DMS153 treated with DMSO at 0.1 percent for 48 hours (cell line): ENCODE data around the gene IRX1.

Experiments
- DNase-seq: peaks from one replicate; lab custom pipeline; 2025; ENCODE audit not compliant: unreplicated experiment; lab: John Stamatoyannopoulos, UW

The IRX1 gene

GRCh38 chr5:3600106-3601060 is 4.8 kb downstream of the IRX1 start:
- no peak for DNase-seq

- no peak for DNase-seq
Observed at GRCh38 chr5:3601061-3601710, 5.6 kb downstream of the IRX1 start.

GRCh38 chr5:3601911-3602782 is 6.5 kb downstream of the IRX1 start:
- no peak for DNase-seq

DNA sequence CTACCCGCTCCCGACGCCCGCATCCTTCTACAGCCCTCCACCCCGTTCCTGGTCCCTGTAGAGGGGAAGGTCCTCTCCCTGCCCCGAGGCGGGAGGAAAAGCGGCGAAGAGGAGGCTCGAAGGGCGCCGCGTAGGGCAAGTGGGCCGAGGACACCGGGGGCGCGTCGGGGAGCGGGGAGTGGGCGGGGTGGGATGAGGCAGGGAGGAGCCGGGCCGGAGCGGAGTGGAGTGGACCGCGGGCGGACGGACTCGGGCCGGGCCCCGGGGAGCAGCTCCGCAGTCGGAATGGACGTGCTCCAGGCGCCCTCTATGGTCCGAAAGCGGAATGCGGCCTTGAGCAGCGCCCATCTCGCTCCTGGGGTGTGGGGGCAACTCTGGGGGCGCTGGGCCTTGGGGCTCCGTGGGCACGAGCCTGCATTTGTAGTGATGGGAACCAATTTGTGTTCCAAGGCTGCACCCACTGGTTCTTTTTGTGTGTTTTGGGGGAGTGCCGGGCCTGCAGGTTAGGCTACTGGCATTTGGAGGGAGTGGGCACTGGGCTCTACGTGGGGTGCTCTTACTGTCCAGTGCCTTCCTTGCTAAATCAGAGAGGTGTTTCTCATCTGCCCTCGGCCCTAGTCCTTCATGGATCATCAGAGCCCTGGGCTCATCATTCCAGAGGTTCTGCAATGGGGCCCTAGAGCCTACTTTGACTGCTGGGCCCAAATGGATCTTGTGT is 7.3 kb downstream of the IRX1 start:
- DNase-seq = no peak

GRCh38 chr5:3604501-3604900 is 8.9 kb downstream of the IRX1 start:
- DNase-seq = no peak

GRCh38 chr5:3605298-3606010 is 9.8 kb downstream of the IRX1 start:
- no peak for DNase-seq

GRCh38 chr5:3606121-3606831 is 10.6 kb downstream of the IRX1 start:
- DNase-seq = no peak

DNA sequence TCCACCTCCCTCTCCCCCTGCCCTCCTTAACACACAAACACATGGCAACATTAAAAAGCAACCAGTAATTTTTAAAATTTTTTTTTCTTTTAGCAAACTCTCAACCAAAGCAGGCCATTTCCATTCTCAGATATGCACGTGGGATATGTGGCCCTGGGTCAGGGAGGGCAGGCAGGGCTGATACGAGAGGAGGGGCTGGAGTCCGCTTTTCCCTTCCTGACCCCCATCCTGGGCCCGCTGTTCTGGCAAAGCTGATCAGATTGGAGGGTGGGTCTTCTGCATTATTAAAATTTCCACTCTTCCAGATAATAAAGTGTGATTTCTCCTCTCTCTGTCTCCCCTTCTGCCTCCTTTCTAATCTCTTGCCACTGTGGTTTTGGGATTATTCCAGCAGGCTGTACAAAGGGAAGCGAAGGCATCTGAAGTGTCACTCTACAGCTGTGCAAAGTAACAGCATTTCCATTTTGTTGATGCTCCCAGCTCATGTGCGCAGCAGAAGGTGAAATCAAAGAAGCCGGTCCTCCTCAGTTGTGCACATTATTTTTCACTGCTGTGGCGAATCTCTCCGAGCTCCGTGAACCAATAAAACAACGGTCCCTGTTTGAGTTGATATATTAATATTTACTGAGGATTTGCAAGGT is 12.0 kb downstream of the IRX1 start:
- no peak for DNase-seq

- no peak for DNase-seq
Observed at GRCh38 chr5:3609120-3609681, 13.6 kb downstream of the IRX1 start.

DNA sequence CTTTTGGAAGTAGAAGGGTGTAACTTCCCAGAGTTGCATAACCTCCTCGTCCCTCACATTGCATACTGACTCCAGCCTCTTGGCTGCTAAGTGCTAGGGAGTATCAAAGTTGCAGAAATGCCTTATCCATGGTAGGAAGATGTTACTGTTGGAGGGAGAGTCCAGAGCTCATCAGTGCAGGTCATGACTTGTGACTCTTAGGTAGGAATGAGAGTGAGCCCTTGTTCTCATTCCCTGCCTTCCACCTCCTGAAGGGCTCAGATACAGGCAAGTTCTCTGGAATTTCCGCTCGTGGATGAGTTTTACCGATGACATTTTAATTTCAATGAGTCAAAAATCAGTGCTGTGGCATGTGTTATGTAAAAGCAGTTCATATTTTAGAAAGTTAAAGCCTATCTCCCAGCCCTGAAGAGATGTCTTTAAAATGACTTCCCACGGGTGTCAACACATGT is 17.0 kb downstream of the IRX1 start:
- DNase-seq = no peak

GRCh38 chr5:3613726-3614125 is 18.1 kb downstream of the IRX1 start:
- no peak for DNase-seq

- no peak for DNase-seq
Observed at GRCh38 chr5:3615217-3615616, 19.6 kb downstream of the IRX1 start.

GRCh38 chr5:3615829-3616228 is 20.2 kb downstream of the IRX1 start:
- DNase-seq = no peak

GRCh38 chr5:3619579-3619978 is 23.9 kb downstream of the IRX1 start:
- no peak for DNase-seq

- DNase-seq = no peak
Observed at GRCh38 chr5:3622961-3623360, 27.3 kb downstream of the IRX1 start.

GRCh38 chr5:3625626-3626025 is 30.0 kb downstream of the IRX1 start:
- DNase-seq = no peak

- DNase-seq = no peak
Observed at GRCh38 chr5:3634061-3634460, 38.4 kb downstream of the IRX1 start.

DNA sequence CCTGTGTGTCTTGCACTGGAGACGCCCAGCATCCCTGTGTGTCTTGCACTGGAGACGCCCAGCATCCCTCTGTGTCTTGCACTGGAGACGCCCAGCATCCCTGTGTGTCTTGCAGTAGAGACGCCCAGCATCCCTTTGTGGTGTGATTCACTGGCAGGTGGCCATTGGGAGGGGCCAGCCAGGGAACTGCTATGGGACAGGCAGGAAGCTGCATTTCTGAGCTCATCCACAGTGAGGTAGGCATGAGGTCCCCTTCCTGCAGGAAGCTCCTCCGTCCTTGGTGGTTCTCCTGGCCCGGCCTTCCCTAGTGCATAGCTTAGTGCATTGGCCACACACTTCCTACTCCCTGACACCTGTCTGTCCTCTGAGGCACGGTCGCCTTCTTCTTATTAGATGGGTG is 43.5 kb downstream of the IRX1 start:
- no peak for DNase-seq

GRCh38 chr5:3642231-3642630 is 46.6 kb downstream of the IRX1 start:
- DNase-seq = no peak
